HG03103 (cell line): ENCODE measurements around the gene ENO3.

Source experiments
- ATAC-seq: cut with Tn5 transposase; IDR thresholded peaks from one replicate; pipeline ENCODE4 v1.9.1; 2021; ENCODE audit warnings: low read depth; ENCODE audit not compliant: unreplicated experiment

ENO3 gene

DNA sequence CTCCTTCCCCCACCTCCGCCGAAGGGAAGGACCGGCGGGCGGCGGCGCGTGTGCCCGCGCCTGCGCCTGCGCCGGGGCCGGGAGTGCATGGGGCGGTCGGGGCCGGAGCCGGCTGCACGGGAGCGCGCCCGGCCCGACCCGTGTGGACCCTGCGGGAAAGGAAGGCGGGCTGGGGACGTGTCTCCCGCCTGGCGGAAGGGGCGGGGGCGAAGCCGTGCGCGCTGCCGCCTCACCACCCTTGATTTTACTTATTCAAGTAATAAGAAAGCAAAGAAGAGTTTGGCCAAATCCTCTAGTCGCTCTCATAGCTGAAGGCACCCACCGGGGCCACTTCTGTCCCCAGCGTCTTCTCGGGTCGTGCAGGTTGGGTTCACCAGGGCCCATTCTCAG, 2.0 kb upstream of the ENO3 start:
- ATAC-seq = no peak

DNA sequence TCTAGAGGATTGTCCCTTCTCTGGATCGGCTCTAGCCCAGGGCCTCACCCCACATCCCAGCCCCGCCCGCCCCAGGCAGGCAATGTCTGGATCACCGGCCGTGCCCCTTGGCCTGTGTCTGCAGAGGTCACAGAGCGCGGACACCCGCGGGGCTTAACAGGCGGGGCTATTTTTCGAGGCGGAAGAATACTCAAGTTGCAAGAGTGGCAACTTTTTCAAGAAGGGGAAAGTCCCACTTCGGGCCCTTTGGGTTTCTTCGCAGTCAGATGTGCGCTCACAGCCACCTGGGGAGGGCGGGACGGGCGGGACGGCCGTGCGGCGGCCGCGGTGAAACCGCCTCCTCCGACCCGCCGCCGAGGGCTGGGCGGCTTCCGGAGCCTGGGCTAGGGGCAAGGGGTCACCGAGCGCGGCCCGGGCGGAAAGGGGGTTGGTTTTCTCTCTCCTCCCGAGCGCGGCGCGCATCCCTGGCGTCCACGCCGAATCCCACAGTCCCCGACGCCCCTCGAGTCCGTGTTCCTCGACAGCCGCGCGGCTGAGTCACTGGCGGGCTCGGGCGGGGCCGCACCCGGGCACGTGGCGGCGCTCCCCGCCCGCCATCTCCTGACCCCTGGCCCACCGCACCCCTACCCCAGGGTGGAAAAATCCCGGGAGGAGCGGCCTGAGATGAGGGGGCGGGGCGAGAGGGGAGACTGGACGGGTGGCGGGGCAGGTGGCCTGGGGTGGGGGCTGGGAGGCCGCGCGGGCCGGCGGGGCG, 1.4 kb upstream of the ENO3 start:
- no peak for ATAC-seq

DNA sequence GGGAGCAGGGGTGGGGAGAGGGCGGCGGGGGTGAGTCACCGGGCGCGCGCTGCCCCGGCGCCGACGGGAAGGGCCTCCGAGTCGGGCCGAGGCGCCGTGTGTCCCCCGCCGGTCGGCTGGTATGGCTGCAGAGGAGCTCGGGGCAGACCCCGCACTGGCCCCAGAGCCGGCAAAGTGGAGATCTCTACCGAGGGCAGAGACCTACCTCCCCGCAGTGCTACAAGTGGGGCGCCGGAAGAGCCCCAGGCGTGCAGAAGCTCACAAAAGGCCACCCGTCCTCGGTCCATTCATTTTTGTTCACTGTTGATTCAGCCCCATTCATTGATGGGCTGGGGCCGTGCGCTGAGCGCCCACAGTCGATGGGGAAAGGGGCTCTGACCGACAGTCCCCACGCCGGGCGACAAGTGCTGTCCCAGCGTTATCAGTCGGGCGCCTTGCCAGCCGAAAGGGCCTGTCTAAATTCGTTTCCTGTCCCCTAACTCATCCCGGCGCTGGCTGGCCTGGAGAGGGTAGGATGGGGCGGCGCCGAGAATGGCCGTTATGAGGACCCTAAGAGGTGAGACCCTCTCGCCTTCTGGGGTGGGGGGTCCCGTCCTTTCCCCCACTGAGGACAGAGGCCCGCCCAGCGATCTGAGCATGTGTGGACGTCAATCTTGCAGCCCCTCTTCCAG, 709 bp upstream of the ENO3 start:
- no peak for ATAC-seq

DNA sequence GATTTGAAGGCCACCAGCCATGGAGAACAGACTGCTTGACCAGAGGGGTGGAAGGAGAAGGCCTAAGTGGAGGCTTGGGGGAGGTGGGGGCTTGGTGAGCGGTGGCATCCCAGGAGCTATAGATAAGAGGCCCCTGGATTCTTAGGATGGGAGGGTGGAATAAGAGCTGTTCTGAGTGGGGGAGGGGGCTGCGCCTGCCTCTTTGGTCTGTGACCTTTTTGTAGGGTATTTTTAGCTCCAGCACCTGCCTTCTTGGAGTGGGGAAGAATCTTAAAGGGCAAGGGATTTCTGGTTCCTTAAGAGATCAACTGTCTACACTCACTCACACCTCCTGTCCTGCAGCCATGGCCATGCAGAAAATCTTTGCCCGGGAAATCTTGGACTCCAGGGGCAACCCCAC, 567 bp downstream of the ENO3 start:
- no peak for ATAC-seq

DNA sequence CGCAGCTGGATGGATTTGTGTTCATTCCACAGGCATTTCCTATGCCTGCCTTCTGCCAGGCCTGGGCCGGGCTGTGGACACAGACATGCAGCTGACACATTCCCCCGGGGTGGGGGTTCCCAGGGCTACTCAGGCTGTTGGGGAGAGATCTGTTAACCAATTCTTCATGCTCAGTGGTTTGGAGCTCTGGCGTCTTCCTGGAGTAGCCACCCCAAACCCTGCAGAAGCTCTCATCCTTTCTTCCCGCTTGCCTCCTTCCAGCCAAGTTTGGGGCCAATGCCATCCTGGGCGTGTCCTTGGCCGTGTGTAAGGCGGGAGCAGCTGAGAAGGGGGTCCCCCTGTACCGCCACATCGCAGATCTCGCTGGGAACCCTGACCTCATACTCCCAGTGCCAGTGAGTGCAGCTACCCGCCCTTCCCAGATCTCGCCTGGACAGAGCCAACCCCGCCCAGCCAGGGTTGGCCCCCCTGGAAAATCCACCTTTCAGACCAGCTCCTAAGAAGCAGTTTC, 2.6 kb downstream of the ENO3 start:
- ATAC-seq = no peak

DNA sequence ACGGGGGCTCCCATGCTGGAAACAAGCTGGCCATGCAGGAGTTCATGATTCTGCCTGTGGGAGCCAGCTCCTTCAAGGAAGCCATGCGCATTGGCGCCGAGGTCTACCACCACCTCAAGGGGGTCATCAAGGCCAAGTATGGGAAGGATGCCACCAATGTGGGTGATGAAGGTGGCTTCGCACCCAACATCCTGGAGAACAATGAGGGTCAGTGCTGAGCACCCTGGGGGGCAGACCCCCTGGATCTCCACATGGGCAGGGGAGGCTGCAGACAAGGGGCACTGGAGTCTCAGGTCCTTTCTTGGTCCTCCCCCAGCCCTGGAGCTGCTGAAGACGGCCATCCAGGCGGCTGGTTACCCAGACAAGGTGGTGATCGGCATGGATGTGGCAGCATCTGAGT, 4.2 kb downstream of the ENO3 start:
- ATAC-seq = no peak

DNA sequence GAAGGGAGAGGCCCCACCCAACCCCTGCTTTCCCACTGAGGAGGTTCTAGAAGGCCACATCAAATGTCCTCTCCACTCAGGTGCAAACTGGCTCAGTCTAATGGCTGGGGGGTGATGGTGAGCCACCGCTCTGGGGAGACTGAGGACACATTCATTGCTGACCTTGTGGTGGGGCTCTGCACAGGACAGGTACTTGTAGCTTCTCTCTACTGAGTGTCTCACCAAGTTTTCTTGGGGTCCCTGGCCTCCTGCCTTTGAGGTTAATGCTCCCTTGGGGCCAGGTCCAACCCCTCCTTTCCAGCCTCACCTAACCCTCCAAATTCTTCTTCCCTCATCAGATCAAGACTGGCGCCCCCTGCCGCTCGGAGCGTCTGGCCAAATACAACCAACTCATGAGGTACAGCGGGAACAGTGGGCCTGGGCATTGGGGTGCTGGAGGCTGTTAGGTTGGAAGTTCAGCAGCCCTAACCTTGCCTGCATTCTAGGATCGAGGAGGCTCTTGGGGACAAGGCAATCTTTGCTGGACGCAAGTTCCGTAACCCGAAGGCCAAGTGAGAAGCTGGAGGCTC, 5.7 kb downstream of the ENO3 start:
- ATAC-seq = no peak

DNA sequence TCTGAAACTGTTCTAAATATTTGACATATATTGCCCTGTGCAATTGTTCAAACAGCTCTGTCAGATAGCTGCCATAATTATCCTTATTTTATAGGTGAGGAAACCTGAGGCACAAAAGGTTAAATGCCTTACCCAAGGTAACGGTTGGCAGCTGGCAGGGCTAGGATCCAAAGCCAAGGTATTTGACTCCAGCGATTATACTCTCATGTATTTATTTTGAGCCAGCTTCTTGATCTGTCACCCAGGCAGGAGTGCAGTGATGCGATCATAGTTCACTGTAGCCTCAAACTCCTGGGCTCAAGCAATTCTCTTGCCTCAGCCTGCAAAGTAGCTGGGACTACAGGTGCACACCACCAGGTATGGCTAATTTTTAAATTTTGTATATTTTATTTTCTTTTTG, 7.2 kb downstream of the ENO3 start:
- ATAC-seq = no peak

DNA sequence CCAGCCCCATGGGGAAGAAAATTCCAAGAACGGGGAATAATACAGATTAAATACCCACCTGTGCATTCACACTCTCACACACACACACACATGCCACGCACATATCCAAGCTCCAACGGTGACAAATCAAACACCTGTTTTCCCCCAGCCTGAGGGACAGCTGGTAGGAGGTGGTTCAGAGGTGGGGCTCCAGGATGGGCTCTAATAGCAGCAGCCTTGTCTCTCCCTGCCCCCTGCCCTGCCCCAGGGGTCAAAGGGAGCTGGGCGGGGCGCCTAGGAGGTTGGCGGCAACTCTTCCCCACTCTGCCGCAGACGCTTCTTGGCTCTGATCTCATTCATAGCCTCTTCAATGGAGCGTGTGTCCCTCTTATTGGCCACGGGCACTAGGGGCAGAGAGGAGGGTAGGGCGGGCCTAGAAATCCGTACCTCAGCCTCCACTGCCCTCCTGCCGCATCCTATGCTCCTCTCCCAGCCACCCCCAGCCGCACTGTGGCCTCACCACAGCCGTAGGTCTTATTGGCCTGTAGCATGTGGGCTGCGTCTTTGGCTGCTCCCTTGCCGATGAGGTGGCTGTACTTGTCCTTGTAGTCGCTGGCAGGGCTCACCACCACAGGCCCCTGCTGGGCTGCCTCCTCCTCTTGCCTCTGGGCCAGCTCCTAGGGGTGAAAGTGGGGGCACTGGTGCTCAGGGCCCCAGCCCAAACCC, 8.5 kb downstream of the ENO3 start:
- no peak for ATAC-seq

DNA sequence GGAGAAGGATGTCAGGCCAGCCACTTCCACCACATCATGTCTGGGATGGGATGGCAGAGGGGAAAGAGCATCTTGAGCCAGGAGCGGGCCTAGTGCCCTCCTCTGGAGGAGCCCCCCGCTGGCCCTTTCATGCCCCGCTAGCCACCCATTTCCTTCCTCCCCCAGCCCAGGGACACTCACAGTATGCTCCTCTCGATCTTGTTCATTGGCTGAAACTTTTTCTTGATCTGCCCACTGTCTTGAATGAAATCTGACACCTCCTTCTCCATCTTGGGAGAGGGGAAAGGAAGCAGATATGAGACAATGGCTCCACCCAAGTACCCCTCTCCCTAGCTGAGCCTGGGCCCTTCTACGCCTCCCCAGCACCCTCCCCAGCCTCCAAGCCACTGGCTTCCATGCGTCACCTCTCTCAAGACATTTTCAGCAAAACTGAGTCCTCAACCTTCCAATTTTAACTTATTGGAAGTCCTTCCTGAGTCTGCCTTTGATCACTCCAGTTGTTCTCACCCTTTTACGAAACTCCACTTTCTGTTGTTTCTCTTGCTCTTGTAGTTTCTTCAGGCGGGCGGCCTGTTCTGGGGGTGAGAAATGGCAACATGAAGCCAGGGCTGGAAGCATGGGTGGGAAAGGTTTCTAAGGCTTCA, 9.5 kb downstream of the ENO3 start:
- ATAC-seq = no peak

DNA sequence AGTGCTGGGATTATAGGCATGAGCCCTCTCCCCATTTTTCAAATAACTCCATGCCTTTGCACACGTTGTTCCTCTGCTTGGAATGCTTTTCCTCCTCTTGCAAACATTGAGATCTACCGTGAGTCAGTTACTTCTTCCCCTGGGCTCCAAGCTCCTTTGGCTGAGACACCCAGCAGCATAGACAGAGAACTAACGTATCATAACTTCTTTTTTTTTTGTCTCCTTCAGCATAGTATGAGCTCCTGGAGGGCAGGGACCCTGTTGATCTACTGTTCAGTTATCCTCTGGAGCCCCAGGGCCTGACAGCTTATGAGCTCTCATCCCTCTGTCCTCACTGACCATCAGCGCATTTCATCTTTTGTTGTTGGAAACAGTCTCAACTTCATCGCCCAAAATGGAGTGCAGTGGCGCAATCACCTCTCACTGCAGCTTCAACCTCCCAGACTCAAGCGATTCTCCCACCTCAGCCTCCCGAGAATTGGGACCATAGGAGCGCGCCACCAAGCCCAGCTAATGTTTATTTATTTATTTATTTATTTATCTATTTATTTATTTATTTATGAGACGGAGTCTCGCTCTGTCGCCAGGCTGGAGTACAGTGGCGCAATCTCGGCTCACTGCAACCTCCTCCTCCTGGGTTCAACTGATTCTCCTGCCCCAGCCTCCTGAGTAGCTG, 14.5 kb downstream of the ENO3 start:
- ATAC-seq = no peak

DNA sequence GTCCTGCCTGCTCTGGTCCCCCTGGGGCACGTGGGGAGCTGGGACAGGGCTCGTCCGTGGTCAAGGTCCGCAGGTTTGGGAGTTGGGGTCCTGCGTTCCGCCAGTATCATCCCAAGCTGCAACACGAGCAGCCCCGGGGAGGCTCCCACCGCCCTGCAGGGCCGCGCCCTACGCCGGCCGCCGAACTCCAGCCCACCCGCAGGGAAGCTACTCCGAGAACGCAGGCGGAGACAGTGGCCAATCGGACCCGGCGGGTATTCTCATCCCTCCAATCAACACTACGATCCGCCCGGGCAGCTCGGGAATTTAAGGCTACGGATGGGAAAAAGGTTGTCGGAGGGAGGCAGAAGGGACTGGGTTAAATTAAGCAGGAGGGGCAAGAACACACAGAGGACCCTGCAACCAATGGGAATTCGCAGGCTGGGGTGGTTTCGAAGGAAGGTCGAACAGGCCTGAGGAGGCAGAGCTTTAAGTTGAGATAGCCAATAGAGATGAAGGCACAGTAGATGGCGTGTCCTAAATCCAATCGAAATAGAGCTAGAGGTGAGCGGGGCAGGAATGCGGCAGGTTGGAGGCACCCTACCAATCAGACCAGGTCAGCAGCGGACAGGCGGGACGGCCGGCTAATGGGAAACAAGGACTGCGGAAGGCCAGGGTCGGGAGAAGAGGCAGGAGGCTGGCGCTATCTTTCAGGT, 16.1 kb downstream of the ENO3 start:
- peak; percentile 73 for ATAC-seq

DNA sequence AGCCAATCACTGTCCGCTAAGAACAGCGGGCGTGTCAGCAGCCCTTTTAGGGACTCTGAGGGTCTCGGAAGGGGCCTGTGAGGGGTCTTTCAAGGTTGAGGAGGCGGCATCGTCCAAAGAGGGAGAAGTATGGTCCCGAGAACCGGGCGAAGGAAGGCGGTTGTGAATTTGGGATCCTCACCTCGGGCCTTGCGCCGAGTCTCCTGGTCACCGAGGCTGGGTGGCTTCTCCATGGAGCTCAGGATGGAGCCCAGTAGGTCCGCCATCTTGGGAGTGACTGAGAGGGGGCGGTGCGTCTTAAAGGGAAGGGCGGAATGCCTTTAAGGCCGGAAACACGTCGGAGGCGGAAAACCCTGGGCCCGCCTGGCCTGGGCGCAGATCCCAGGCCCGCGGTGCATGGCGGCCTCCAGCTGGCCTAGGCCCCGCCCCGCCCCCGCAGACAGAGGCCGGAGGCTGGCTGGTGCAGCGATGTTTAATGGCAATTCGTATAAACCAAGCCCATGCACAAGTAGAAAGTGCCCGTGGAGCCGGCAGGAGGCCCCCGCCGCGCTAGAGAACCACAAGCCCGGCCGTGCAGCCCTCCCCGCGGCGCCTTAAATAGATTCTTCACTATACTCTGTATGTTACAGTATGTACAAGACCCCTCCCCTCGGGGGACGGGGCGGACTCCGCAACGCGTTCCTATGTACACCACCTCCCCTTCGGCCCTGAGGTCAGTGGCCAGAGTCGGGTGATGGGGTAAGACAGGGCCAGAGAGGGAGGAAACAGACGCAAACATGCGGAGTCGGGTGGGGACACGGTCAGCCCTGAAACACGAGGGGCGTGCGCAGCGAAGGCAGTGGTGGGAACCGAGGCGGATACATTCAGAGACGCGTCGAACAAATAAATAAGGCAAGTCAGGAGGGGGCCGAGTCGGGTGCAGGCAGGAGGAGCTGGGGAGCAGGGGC, 16.9 kb downstream of the ENO3 start, which contains the start of gene SPAG7:
TSS of gene SPAG7 (minus strand) at position 279 of the 947 bp plus-strand sequence. CDS start at position 266, 13 bp downstream.
- peak; percentile 48 for ATAC-seq

DNA sequence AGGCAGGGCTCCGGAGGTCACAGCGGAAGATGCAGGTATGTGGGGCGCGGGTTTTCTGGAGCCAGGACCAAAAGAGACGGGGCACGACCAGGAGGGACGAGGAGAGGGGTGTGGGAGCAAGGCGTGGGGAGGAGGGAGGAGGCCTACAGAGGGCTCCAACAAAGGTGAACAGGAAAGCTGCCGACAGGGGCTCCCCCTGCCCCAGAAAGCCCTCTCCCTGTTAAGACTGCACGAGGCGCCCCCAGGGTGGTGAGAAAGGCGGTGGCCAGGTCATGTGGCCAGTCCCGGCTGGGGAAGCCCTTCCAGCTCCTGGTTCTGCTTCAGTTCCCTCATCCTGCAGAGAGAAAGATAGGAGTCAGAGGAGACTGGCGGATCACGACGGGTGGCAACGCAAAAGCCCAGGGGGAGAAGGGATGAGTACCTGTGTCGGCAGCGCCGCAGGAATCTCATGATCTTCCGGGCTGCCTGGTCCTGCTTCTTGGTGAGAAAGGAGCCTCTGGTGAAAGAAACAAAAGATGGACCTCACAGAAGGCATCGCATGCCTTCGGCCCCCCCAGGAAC, 17.6 kb downstream of the ENO3 start:
- ATAC-seq = no peak

DNA sequence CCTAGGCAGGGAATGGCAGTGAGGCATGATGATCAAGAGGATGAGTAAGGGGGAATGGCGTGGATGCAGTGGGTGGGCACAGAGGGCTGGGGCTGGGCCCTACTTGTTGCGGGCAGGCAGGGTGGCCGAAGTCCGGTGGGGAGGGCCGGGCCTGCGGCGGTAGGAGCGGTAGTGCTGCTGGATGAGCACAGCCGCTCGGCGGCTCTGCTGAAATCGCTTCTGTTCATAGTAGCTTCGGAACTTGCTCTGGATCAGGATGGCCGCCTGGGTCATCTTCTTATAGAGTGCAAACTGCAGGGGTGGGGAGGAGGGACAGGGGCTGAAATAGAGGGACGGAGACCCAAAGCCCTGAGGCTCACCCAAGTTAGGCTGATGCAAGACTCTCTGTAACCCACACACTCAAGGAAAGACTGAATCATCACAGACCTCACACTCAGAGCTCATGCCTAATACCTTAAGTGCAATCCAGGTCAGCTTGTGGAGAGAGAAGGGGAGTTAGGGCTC, 18.2 kb downstream of the ENO3 start:
- no peak for ATAC-seq

DNA sequence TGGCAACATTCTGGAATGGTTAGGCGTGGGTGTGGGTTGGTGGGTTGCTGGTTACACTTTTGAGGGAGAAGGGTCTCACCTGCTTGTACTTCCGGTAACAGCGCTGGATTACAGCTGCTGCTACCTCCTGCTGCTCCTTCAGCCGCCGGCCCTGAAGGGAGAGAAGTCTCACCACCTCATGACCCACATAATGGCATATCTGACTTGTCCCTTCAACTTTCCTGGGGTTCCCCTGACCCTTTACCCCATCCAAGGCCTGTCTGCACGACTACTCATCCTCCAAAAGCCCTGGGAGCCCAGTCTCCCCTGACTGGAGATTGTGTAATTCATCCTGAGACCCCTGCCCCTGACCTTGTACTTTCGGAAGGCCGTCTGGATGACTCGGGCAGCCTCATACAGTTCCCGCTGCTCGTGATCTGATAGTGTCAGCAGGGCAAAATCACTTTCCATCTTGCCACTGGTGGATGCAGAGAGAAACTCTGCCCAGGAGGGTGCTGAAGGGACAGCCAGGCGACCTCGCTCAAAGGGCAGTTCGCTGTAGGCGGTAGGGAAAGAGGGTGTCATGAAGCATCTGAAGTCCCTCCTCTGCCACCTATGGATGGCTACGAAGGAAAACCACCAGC, 18.7 kb downstream of the ENO3 start:
- ATAC-seq = no peak

DNA sequence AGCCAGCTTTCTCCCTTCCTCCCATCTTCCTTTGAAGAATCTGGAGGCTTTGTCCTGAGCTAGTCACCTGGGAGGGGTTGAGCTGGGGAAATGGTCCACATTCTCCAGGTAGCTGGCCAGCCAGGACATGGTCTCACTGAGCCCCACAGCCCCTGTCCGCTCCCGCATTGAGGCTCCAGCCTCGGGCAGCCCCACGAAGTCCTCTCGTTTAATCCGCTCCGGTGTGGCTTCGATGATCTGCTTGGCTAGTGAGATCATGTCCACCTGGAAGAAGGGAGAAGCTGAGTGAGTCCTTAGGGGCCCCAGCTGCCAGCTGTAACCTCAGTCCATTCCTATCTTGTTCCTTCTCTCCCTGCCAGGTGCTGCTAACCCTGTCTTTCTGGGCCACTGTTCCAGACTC, 19.4 kb downstream of the ENO3 start:
- ATAC-seq = no peak
